ENCODE results near the gene KCNA5. TPM values are rescaled to one million over a fixed set of nuclear protein-coding genes. Genes with fewer than 3 reads are reported as not detected.

KCNA5 gene
- polyA plus RNA-seq, 3 donors: not detected

DNA sequence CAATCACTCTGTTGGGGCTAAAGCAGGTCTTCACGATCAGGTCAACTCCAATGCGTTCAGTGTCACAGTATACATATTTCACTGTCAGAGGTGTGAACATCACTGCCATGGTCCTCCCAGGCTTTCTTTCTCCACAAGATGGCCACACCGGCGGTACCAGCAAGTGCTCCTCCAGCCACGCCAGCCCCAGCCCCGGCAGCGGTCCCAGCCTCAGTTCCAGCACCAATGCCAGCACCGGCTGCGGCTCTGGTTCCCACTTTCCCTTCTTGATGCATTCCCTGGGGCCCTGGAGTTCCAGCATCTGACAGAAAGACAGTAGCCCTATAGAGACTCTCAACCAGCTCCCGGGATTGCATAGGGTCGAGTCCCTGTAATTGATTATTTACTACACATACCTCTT is 10.9 kb upstream of the KCNA5 start:
- no peaks in the 10 kb centered on the region for H4K20me1 ChIP-seq (ENCODE audit: insufficient read depth, low read length)
- H3K9ac ChIP-seq (ENCODE audit: insufficient read depth, low read length, poor library complexity, severe bottlenecking): no peak overlapping the region
- no peaks in the 10 kb centered on the region for H3K9me3 ChIP-seq (replicated peaks in 1 of 2; ENCODE audit: control insufficient read depth in 1 of 2, insufficient read depth in 1 of 2, low read length in 2 of 2)
- H3K4me2 ChIP-seq (replicated peaks; ENCODE audit: extremely low read depth, low read length, poor library complexity, severe bottlenecking): no peak overlapping the region
- H3K27me3 Mint-ChIP-seq (ENCODE audit: low read depth in 3 of 3): peaks cover 5 to 8% (median 5%) of the 10 kb centered on the region in 3 donors
- DNase-seq: no peak
- H3K4me3 Mint-ChIP-seq: no peak overlapping the region
- no peaks in the 10 kb centered on the region for H3K36me3 ChIP-seq (replicated peaks in 1 of 2; ENCODE audit: control insufficient read depth in 1 of 2, insufficient read depth in 2 of 2, low read length in 2 of 2)
- H3K27me3 ChIP-seq (ENCODE audit: control insufficient read depth in 2 of 2, insufficient read depth in 2 of 2, low read length in 2 of 2): peaks cover 0 to 2% of the 10 kb centered on the region in 2 donors
- no peak overlapping the region for H3K4me3 ChIP-seq (replicated peaks in 1 of 3; ENCODE audit: low read depth in 2 of 3, low read length in 3 of 3)
- intact Hi-C loops (cut with micrococcal nuclease): no loop called here
- WGBS (ENCODE audit: insufficient coverage): 92% methylated on average over 10 of the region's 11 CpGs
- no peaks in the 10 kb centered on the region for H3K36me3 Mint-ChIP-seq
- no peaks in the 10 kb centered on the region for H3K4me1 Mint-ChIP-seq
- H3K79me2 ChIP-seq (ENCODE audit: insufficient read depth, low read length): no peaks in the 10 kb centered on the region
- no peak overlapping the region for H2AFZ ChIP-seq (ENCODE audit: insufficient read depth, low read depth, low read length, poor library complexity, severe bottlenecking)
- peaks cover 0 to 2% (median 0%) of the 10 kb centered on the region in 7 donors for H3K9me3 Mint-ChIP-seq
- no peaks in the 10 kb centered on the region for H3K4me1 ChIP-seq (ENCODE audit: control insufficient read depth in 1 of 2, insufficient read depth in 2 of 2, low read length in 2 of 2)
- TF ChIP-seq CTCF (IDR thresholded peaks at IDR 0.05): no peak
- no peak overlapping the region for H3K27ac ChIP-seq (ENCODE audit: low read depth in 1 of 2, low read length in 2 of 2)
- no peak overlapping the region for H3K27ac Mint-ChIP-seq

DNA sequence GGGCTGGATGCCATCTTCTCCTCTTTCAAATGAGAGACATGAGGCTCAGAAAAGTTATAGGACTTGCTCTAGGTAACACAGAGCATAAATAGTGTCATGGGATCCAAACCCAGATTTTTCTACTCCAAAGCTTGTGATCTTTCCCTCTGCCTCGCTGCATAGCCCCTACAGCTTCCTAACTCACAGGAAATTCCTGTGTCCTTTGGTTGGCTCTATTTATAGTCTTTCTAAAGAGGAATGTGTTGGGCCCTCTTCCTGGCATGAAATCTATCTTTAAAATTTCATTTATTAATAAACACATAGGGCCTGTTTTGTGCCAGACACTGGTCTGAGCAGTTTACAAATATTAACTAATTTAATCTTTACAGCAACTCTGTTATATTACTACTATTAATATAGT is 9.8 kb upstream of the KCNA5 start:
- Histone ChIP-seq H3K4me3 (replicated peaks in 1 of 3; ENCODE audit: low read depth in 2 of 3, low read length in 3 of 3) (no peak overlapping the region), H3K27me3 (ENCODE audit: control insufficient read depth in 2 of 2, insufficient read depth in 2 of 2, low read length in 2 of 2) (peaks cover 4 to 5% of the 10 kb centered on the region in 2 donors), H4K20me1 (ENCODE audit: insufficient read depth, low read length) (no peaks in the 10 kb centered on the region), H3K4me1 (ENCODE audit: control insufficient read depth in 1 of 2, insufficient read depth in 2 of 2, low read length in 2 of 2) (no peaks in the 10 kb centered on the region), H3K27ac (ENCODE audit: low read depth in 1 of 2, low read length in 2 of 2) (no peak overlapping the region), H2AFZ (ENCODE audit: insufficient read depth, low read depth, low read length, poor library complexity, severe bottlenecking) (no peak overlapping the region), H3K9ac (ENCODE audit: insufficient read depth, low read length, poor library complexity, severe bottlenecking) (no peak overlapping the region), H3K9me3 (replicated peaks in 1 of 2; ENCODE audit: control insufficient read depth in 1 of 2, insufficient read depth in 1 of 2, low read length in 2 of 2) (no peaks in the 10 kb centered on the region), H3K36me3 (replicated peaks in 1 of 2; ENCODE audit: control insufficient read depth in 1 of 2, insufficient read depth in 2 of 2, low read length in 2 of 2) (no peaks in the 10 kb centered on the region), H3K79me2 (ENCODE audit: insufficient read depth, low read length) (no peaks in the 10 kb centered on the region), H3K4me2 (replicated peaks; ENCODE audit: extremely low read depth, low read length, poor library complexity, severe bottlenecking) (no peak overlapping the region)
- Mint-ChIP-seq H3K4me3 (no peak overlapping the region), H3K36me3 (no peaks in the 10 kb centered on the region), H3K4me1 (no peaks in the 10 kb centered on the region), H3K9me3 (no peaks in the 10 kb centered on the region), H3K27me3 (ENCODE audit: low read depth in 3 of 3) (peaks cover 7 to 12% (median 10%) of the 10 kb centered on the region in 3 donors), H3K27ac (no peak overlapping the region)
- TF ChIP-seq CTCF (IDR thresholded peaks at IDR 0.05): no peak
- intact Hi-C loops (cut with micrococcal nuclease): no loop called here
- no peak for DNase-seq
- no CpG with 5 or more reads among the region's 1 CpG for WGBS (ENCODE audit: insufficient coverage)

All from CD14-positive monocyte (primary cell).